K562 (cell line): ENCODE results near the gene MLANA. TPM values are rescaled to one million over a fixed set of nuclear protein-coding genes. Genes with fewer than 3 reads are reported as not detected.
A peak's percentile ranks its signal among the peaks of the same experiment; 100 is the strongest.

Experiments
- ATAC-seq: fragments of 200-7000 bp; cut with Tn5 transposase; 3 replicates; pipeline ENCODE4 v1.9.1; 2020; ENCODE audit warnings: moderate library complexity
- Bru-seq: library from RNA; stranded (reverse); fragments of 400-500 nt; gene quantifications from one replicate; lab custom pipeline; 2021; lab: Mats Ljungman, UMichigan
- BruChase-seq, 2 experiments: library from RNA; stranded (reverse); fragments of 400-500 nt; gene quantifications; one replicate each; lab custom pipeline; 2021; lab: Mats Ljungman, UMichigan
- BruUV-seq: library from RNA; stranded (reverse); fragments of 400-500 nt; replicated peaks from 2 replicates; lab custom pipeline; 2021; lab: Mats Ljungman, UMichigan
- CTCF ChIA-PET: fragments of 300-600 bp; formaldehyde crosslinking; extraction: SDS; loops from one replicate; lab custom pipeline; 2021; ENCODE audit warnings: low intra/inter-chr PET ratio; lab: Yijun Ruan, JAX
- POLR2A ChIA-PET: fragments of 300-600, 350-650 bp; sonication (Branson Sonifier 250); formaldehyde crosslinking; extraction: SDS; loops from one replicate; lab custom pipeline; 2021; ENCODE audit warnings: antibody characterized with exemption, inconsistent platforms; lab: Yijun Ruan, JAX
- DNase-seq, 4 experiments: peaks; one replicate each; pipeline versions ENCODE4 v3.0.0 to v3.0.0-alpha.2; 2011 to 2018; ENCODE audit warnings: low spot score in 3 of 4, mixed read lengths in 3 of 4; ENCODE audit errors: extremely low read depth in 1 of 4
- FAIRE-seq: peaks from 2 replicates; lab custom pipeline; 2011; peaks lifted over from hg19 to GRCh38; lab: Jason Lieb, UNC
- H2AFZ ChIP-seq: 2 replicates; pipeline ENCODE4 v1.6.0; 2011; ENCODE audit warnings: low read depth, low read length, control low read depth, inconsistent platforms
- H3K27ac ChIP-seq: fragments of 200-600 bp; 3 replicates; pipeline ENCODE4 v1.8.0; 2011; ENCODE audit warnings: low read depth, mild to moderate bottlenecking, control low read depth, inconsistent platforms, low read length, moderate library complexity, mixed read lengths; ENCODE audit errors: extremely low read depth
- H3K27me3 ChIP-seq, 2 experiments: fragments of 300-600 bp in 1 of 2; 2 replicates in 1 of 2; 3 replicates in 1 of 2; pipeline versions ENCODE4 v1.6.0 to v1.8.0; 2011; ENCODE audit warnings: inconsistent platforms in 2 of 2, low read length in 2 of 2, mild to moderate bottlenecking in 1 of 2, mixed read lengths in 1 of 2, moderate library complexity in 1 of 2; ENCODE audit not compliant: control insufficient read depth in 2 of 2, insufficient read depth in 2 of 2
- H3K36me3 ChIP-seq: fragments of 300-600 bp; 3 replicates; pipeline ENCODE4 v1.8.0; 2011; ENCODE audit warnings: mild to moderate bottlenecking, low read length, inconsistent platforms; ENCODE audit not compliant: control insufficient read depth, insufficient read depth
- H3K4me1 ChIP-seq, 2 experiments: fragments of 200-600 bp in 1 of 2; replicated peaks in 1 of 2; 2 replicates in 1 of 2; 3 replicates in 1 of 2; pipeline versions ENCODE4 v1.5.1 to v1.8.0; 2011; ENCODE audit warnings: inconsistent platforms in 2 of 2, low read length in 2 of 2, mild to moderate bottlenecking in 1 of 2, mixed read lengths in 1 of 2, moderate library complexity in 1 of 2; ENCODE audit not compliant: control insufficient read depth in 2 of 2, insufficient read depth in 2 of 2
- H3K4me2 ChIP-seq: 2 replicates; pipeline ENCODE4 v1.6.1; 2011; ENCODE audit warnings: low read length, control low read depth, inconsistent platforms, mixed read lengths; ENCODE audit not compliant: insufficient read depth
- H3K4me3 ChIP-seq: fragments of 200-600 bp; sonication (generic), shearing (Covaris generic); 2 replicates; pipeline ENCODE4 v1.5.1; 2016; ENCODE audit warnings: control low read depth, inconsistent platforms
- H3K79me2 ChIP-seq: fragments of 200-600 bp; 3 replicates; pipeline ENCODE4 v1.8.0; 2011; ENCODE audit warnings: low read length, inconsistent platforms; ENCODE audit not compliant: control insufficient read depth, insufficient read depth
- H3K9ac ChIP-seq, 2 experiments: 2 replicates each; pipeline versions ENCODE4 v1.6.0 to v1.6.1; 2011; ENCODE audit warnings: low read depth in 2 of 2, low read length in 2 of 2, control low read depth in 1 of 2, inconsistent platforms in 1 of 2, mild to moderate bottlenecking in 1 of 2, mixed read lengths in 1 of 2; ENCODE audit not compliant: insufficient read depth in 1 of 2
- H3K9me1 ChIP-seq: one replicate; pipeline ENCODE4 v1.6.0; 2011; ENCODE audit warnings: inconsistent platforms, mild to moderate bottlenecking, low read length, moderate library complexity; ENCODE audit not compliant: control insufficient read depth, insufficient read depth
- H3K9me3 ChIP-seq: replicated peaks from 2 replicates; pipeline ENCODE4 v1.5.1; 2011; ENCODE audit warnings: low read depth, low read length, inconsistent platforms; ENCODE audit not compliant: control insufficient read depth, insufficient read depth
- H4K20me1 ChIP-seq: replicated peaks from 2 replicates; pipeline ENCODE4 v1.6.1; 2011; ENCODE audit warnings: low read length, inconsistent platforms, mixed read lengths; ENCODE audit not compliant: control insufficient read depth, insufficient read depth
- EGR1 ChIP-seq: fragments of 450-650 bp; conservative IDR thresholded peaks from 2 replicates; pipeline ENCODE4 v1.6.1; 2017; ENCODE audit warnings: mild to moderate bottlenecking
- ELF1 ChIP-seq: fragments of 200-800 bp; sonication (Bioruptor generic); IDR thresholded peaks from 2 replicates; pipeline ENCODE4 v1.6.1; 2016; ENCODE audit warnings: missing genetic modification characterization, missing compliant biosample characterization
- ELF2 ChIP-seq: fragments of 250-450 bp; sonication (Bioruptor Pico); IDR thresholded peaks from 2 replicates; pipeline ENCODE4 v1.5.0; 2021; ENCODE audit warnings: mild to moderate bottlenecking
- ERF ChIP-seq: fragments of 450-650 bp; formaldehyde crosslinking; IDR thresholded peaks from 2 replicates; pipeline ENCODE4 v1.4.0; 2020; ENCODE audit warnings: mild to moderate bottlenecking, mixed read lengths
- EWSR1 ChIP-seq: fragments of 450-650 bp; IDR thresholded peaks from 2 replicates; pipeline ENCODE4 v1.6.1; 2018; ENCODE audit warnings: borderline replicate concordance, mild to moderate bottlenecking, low read depth, moderate library complexity; ENCODE audit not compliant: partially characterized antibody
- HDAC2 ChIP-seq: fragments of 450-650 bp; IDR thresholded peaks from 2 replicates; pipeline ENCODE4 v1.6.1; 2016; ENCODE audit warnings: mild to moderate bottlenecking
- IRF1 ChIP-seq: sonication (generic); formaldehyde crosslinking; IDR thresholded peaks from 2 replicates; pipeline ENCODE4 v1.8.0; 2022; ENCODE audit warnings: missing genetic modification reagents, mild to moderate bottlenecking, borderline replicate concordance
- KDM1A ChIP-seq, 2 experiments: fragments of 450-650 bp; IDR thresholded peaks; 2 replicates each; pipeline ENCODE4 v1.6.1; 2016; ENCODE audit warnings: mild to moderate bottlenecking in 2 of 2
- L3MBTL2 ChIP-seq: fragments of 450-650 bp; IDR thresholded peaks from 2 replicates; pipeline ENCODE4 v1.6.1; 2016; ENCODE audit warnings: mild to moderate bottlenecking, moderate library complexity
- MTA2 ChIP-seq: fragments of 450-650 bp; IDR thresholded peaks from 2 replicates; pipeline ENCODE4 v1.6.1; 2016; ENCODE audit warnings: low read depth
- MYBL2 ChIP-seq, 2 experiments: fragments of 450-650 bp in 1 of 2; sonication (generic) in 1 of 2; formaldehyde crosslinking in 1 of 2; IDR thresholded peaks; 2 replicates each; pipeline versions ENCODE4 v1.6.1 to v1.8.1; 2017 to 2022; ENCODE audit warnings: borderline replicate concordance in 1 of 2, inconsistent platforms in 1 of 2, low read depth in 1 of 2, mild to moderate bottlenecking in 1 of 2, missing genetic modification reagents in 1 of 2, moderate library complexity in 1 of 2
- RBM22 ChIP-seq: fragments of 200-400 bp; formaldehyde crosslinking; IDR thresholded peaks from 2 replicates; pipeline ENCODE4 v1.6.1; 2018; ENCODE audit warnings: low read length, low read depth; ENCODE audit not compliant: poor library complexity, severe bottlenecking
- RBM34 ChIP-seq: fragments of 200-400 bp; formaldehyde crosslinking; IDR thresholded peaks from 2 replicates; pipeline ENCODE4 v1.6.1; 2018; ENCODE audit warnings: low read length, borderline replicate concordance; ENCODE audit not compliant: insufficient read depth
- SETDB1 ChIP-seq: IDR thresholded peaks from one replicate; pipeline ENCODE4 v1.6.1; 2012; ENCODE audit warnings: low read length, control low read depth, inconsistent platforms
- VEZF1 ChIP-seq: fragments of 200-800 bp; sonication (Bioruptor generic); IDR thresholded peaks from 2 replicates; pipeline ENCODE4 v1.6.1; 2017; ENCODE audit warnings: missing genetic modification characterization, missing compliant biosample characterization
- ZNF232 ChIP-seq: sonication (generic); formaldehyde crosslinking; IDR thresholded peaks from 2 replicates; pipeline ENCODE4 v1.8.0; 2022; ENCODE audit warnings: mild to moderate bottlenecking, missing genetic modification reagents
- ZNF354B ChIP-seq: fragments of 250-450 bp; sonication (Bioruptor Pico); IDR thresholded peaks from 2 replicates; pipeline ENCODE4 v1.4.0; 2020
- ZNF77 ChIP-seq: fragments of 250-450 bp; sonication (Bioruptor Pico); IDR thresholded peaks from 2 replicates; pipeline ENCODE4 v1.5.0; 2020
- WGBS: fragments of 100-300 bp; shearing (Covaris generic); methylation state at CpG from one replicate; pipeline ENCODE4 v1.1.6; 2016; ENCODE audit warnings: low coverage, mixed read lengths; ENCODE audit not compliant: insufficient coverage; ENCODE audit errors: missing lambda C conversion rate; 5-methylcytosine and 5-hydroxymethylcytosine counted together
- in situ Hi-C: fragments of 300-500 bp; cut with MboI; formaldehyde crosslinking; loops from 4 replicates; pipeline ENCODE4 v1.15.0; 2018; ENCODE audit warnings: inconsistent platforms, mixed read lengths
- intact Hi-C: fragments of 100-400 bp; cut with micrococcal nuclease; formaldehyde crosslinking; loops from 2 replicates; pipeline ENCODE4 v1.14.2; 2022
- long read RNA-seq, 3 experiments: library from polyadenylated mRNA in 2 of 3; library from RNA in 1 of 3; unstranded in 2 of 3; stranded (forward) in 1 of 3; transcript quantifications; one replicate each; pipeline ENCODE4 v2.0.0, GENCODE V29; 2019 to 2022
- polyA minus RNA-seq, 3 experiments: library from RNA; depleted of rRNA, polyadenylated mRNA; stranded (reverse); fragments of >200 nt; gene quantifications; 2 replicates each; pipeline ENCODE4 v1.2.3, GENCODE V29; 2011
- polyA plus RNA-seq, 8 experiments: library from polyadenylated mRNA; depleted of rRNA in 4 of 8; stranded (reverse) in 5 of 8; unstranded in 3 of 8; fragments of >200 nt; fragmentation: Nextera tagmentation in 2 of 8; fragmentation: Illumina TruSeq in 1 of 8; extraction: Ambion mirVana in 2 of 8; extraction: Trizol in 1 of 8; gene quantifications; 2 replicates each; pipeline versions ENCODE4 v1.2.1 to v1.2.3, GENCODE V29; 2011 to 2014; ENCODE audit warnings: inconsistent platforms in 1 of 8, missing spikeins in 1 of 8
- total RNA-seq, 7 experiments: library from RNA; depleted of rRNA in 6 of 7; stranded (reverse); fragments of >200 nt in 6 of 7; fragmentation: Illumina TruSeq in 2 of 7; extraction: Trizol in 2 of 7; gene quantifications; 2 replicates each; pipeline versions ENCODE4 v1.2.1 to v1.2.3, GENCODE V29; 2011 to 2021; ENCODE audit warnings: low replicate concordance in 1 of 7

The MLANA gene
- total RNA-seq (2011; cell fraction: chromatin; rRNA removed; ENCODE audit: low replicate concordance) = not detected in 2 replicates
- not detected in 2 replicates for total RNA-seq (2011; cell fraction: nucleolus; rRNA removed)
- not detected in 2 replicates for total RNA-seq (2011; cell fraction: nucleoplasm; rRNA removed)
- total RNA-seq (2014; rRNA removed) (not detected in 2 replicates), total RNA-seq (2014; rRNA removed; fragmentation: Illumina TruSeq; extraction: Trizol) (not detected in 2 replicates), total RNA-seq (2015; rRNA removed; fragmentation: Illumina TruSeq; extraction: Trizol) (not detected in 2 replicates), total RNA-seq (2021) (not detected in 2 replicates), polyA plus RNA-seq (2011; rRNA removed) (not detected in 2 replicates), polyA plus RNA-seq (2014; fragmentation: Illumina TruSeq; extraction: Trizol) (not detected in 2 replicates), polyA plus RNA-seq (2014; fragmentation: Nextera tagmentation; extraction: Ambion mirVana) (not detected), polyA plus RNA-seq (2014; rRNA removed) (not detected in 2 replicates), polyA minus RNA-seq (2011; rRNA and poly(A)+ RNA removed) (not detected in 2 replicates), Bru-seq, nascent RNA (percentile 11 among the genes with signal in this experiment), BruChase-seq, experiment 1, labeled RNA remaining after a 2-hour chase (not detected), BruChase-seq, experiment 2, labeled RNA remaining after a 6-hour chase (percentile 5 among the genes with signal in this experiment)
- polyA plus RNA-seq (2011; cell fraction: cytosol; rRNA removed) = not detected in 2 replicates
- polyA plus RNA-seq (2011; cell fraction: nucleus; rRNA removed) = not detected in 2 replicates
- 0.08 and 0.46 TPM in 2 replicates for polyA plus RNA-seq (2012)
- polyA minus RNA-seq (2011; cell fraction: cytosol; rRNA and poly(A)+ RNA removed) = not detected in 2 replicates
- polyA minus RNA-seq (2011; cell fraction: nucleus; rRNA and poly(A)+ RNA removed) = not detected in 2 replicates
- long read RNA-seq, experiment 1, partial matches to known transcripts = 0 of 1 reads
- long read RNA-seq, experiment 1, other reads (novel, unspliced or antisense) = 1 of 1 reads
- long read RNA-seq, experiment 2 = 0 reads
- long read RNA-seq, experiment 3 = 0 reads

- 42% methylated on average over 9 of the region's 9 CpGs for WGBS
- H3K9me3 ChIP-seq = no peaks in the 10 kb centered on the region
- intact Hi-C loops = no loop called here
- POLR2A ChIA-PET = no interaction called here
- H4K20me1 ChIP-seq = no peaks in the 10 kb centered on the region
- FAIRE-seq (no peak), DNase-seq (no peak), ATAC-seq (no peak)
- no peak within 1 kb of the TSS for H3K9ac ChIP-seq
- no peak within 1 kb of the TSS for H3K4me2 ChIP-seq
- CTCF ChIA-PET = no interaction called here
- BruUV-seq = no TSS peak
- H3K27ac ChIP-seq = no peak within 1 kb of the TSS
- H2AFZ ChIP-seq = 0 out of 2 replicates have a peak within 1 kb of the TSS, but pooled peaks have one; percentile 50
- in situ Hi-C loops = loop anchor here (25.0 kb wide), 1 partner anchor 422 kb away; no protein-coding TSS in a partner anchor
- no peaks in the 10 kb centered on the region for H3K79me2 ChIP-seq
- H3K36me3 ChIP-seq = no peaks in the 10 kb centered on the region
- no peak within 1 kb of the TSS for H3K4me3 ChIP-seq
- no peaks in the 10 kb centered on the region for H3K27me3 ChIP-seq
- H3K4me1 ChIP-seq = peaks cover 0 to 14% of the 10 kb centered on the region in 2 experiments; a peak in 3 of 5 replicates
- H3K9me1 ChIP-seq = no peaks in the 10 kb centered on the region
- TF ChIP-seq L3MBTL2 = no peak
- TF ChIP-seq MTA2 = no peak
- no peak for TF ChIP-seq ZNF77 (CRISPR knock-in tag)
- TF ChIP-seq ZNF354B (CRISPR knock-in tag) = no peak
- no peak for TF ChIP-seq VEZF1 (CRISPR knock-in tag)
- no peak for TF ChIP-seq ZNF232
- no peak for TF ChIP-seq KDM1A (IDR thresholded peaks at IDR 0.05)
- no peak for TF ChIP-seq RBM34
- no peak for TF ChIP-seq ELF2
- TF ChIP-seq HDAC2 = no peak
- no peak for TF ChIP-seq IRF1 (CRISPR knock-in tag)
- no peak for TF ChIP-seq SETDB1
- no peak for TF ChIP-seq RBM22
- no peak for TF ChIP-seq EGR1
- TF ChIP-seq EWSR1 = no peak
- no peak for TF ChIP-seq ELF1
- no peak for TF ChIP-seq ERF (CRISPR knock-in tag)
- no peak for TF ChIP-seq MYBL2 (IDR thresholded peaks at IDR 0.05; ENCODE audit: low read depth)
- TF ChIP-seq MYBL2 (CRISPR knock-in tag; IDR thresholded peaks at IDR 0.05; ENCODE audit: borderline replicate concordance) = no peak
Measured at GRCh38 chr9:5890641-5891040, at the start of gene MLANA. Gene MLANA (plus strand): TSS chr9:5890889. CDS start chr9:5892475, 1,586 bp downstream.
